ENCODE data around the gene MGP.

Gene MGP

DNA sequence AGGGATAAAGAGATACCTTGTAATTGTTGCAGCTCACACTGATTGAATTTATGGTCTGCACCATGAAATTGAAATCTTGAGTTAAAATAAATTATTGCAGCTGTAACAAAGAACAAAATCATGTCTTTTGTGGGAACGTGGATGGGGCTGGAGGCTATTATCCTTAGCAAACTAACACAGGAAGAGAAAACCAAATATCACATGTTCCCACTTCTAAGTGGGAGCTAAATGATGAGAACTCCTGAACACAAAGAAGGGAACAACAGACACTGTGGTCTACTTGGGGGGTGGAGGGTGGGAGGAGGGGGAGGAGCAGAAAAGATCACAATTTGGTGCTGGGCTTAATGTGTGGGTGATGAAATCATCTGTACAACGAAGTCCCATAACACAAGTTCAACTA is 30.1 kb upstream of the MGP start:
- H4K20me1 ChIP-seq (ENCODE audit: insufficient read depth) = no peaks in the 10 kb centered on the region
- no peak overlapping the region for H3K9ac ChIP-seq
- TF ChIP-seq, protein P1, sequence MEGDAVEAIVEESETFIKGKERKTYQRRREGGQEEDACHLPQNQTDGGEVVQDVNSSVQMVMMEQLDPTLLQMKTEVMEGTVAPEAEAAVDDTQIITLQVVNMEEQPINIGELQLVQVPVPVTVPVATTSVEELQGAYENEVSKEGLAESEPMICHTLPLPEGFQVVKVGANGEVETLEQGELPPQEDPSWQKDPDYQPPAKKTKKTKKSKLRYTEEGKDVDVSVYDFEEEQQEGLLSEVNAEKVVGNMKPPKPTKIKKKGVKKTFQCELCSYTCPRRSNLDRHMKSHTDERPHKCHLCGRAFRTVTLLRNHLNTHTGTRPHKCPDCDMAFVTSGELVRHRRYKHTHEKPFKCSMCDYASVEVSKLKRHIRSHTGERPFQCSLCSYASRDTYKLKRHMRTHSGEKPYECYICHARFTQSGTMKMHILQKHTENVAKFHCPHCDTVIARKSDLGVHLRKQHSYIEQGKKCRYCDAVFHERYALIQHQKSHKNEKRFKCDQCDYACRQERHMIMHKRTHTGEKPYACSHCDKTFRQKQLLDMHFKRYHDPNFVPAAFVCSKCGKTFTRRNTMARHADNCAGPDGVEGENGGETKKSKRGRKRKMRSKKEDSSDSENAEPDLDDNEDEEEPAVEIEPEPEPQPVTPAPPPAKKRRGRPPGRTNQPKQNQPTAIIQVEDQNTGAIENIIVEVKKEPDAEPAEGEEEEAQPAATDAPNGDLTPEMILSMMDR (conservative IDR thresholded peaks at IDR 0.05; ENCODE audit: low read depth, low read length) = no peak
- H3K27me3 ChIP-seq (ENCODE audit: insufficient read depth, low read depth) = no peaks in the 10 kb centered on the region
- no peaks in the 10 kb centered on the region for H3K36me3 ChIP-seq (ENCODE audit: insufficient read depth)
- no peaks in the 10 kb centered on the region for H3K79me2 ChIP-seq (ENCODE audit: insufficient read depth, low read depth)
- no peaks in the 10 kb centered on the region for H3K4me1 ChIP-seq (ENCODE audit: low read depth, poor library complexity, severe bottlenecking)
- no peak overlapping the region for H3K27ac ChIP-seq
- no peak overlapping the region for H3K4me3 ChIP-seq (IDR thresholded peaks at IDR 0.05; ENCODE audit: insufficient read depth, low read depth, low read length)
- H3K4me2 ChIP-seq = no peak overlapping the region
- H2AFZ ChIP-seq (ENCODE audit: low read depth) = no peak overlapping the region

DNA sequence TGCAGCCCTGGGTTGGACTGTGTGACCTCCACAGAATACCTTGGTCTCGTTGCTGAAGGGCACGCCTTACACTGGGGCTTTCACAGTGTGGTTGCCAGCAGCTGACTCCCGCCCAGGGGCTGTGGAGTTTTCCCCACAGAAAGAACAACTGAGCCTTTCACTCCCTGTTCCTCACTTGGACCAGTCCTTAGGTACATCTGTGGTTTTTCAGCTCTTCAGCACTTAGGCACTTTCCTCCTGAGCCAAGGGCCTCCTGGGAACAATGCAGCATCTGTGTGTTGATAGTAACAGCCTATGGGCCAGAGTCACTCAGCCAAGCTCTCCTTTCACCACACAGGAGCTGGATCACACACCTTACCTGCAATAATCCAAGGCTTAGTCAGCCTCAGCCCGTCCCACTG is 27.7 kb upstream of the MGP start:
- H2AFZ ChIP-seq (ENCODE audit: low read depth) = no peak overlapping the region
- H3K4me3 ChIP-seq (IDR thresholded peaks at IDR 0.05; ENCODE audit: insufficient read depth, low read depth, low read length) = no peak overlapping the region
- no peak overlapping the region for H3K9ac ChIP-seq
- TF ChIP-seq, protein P1 (conservative IDR thresholded peaks at IDR 0.05; ENCODE audit: low read depth, low read length) = no peak
- H3K27me3 ChIP-seq (ENCODE audit: insufficient read depth, low read depth) = no peaks in the 10 kb centered on the region
- no peaks in the 10 kb centered on the region for H4K20me1 ChIP-seq (ENCODE audit: insufficient read depth)
- H3K36me3 ChIP-seq (ENCODE audit: insufficient read depth) = no peaks in the 10 kb centered on the region
- no peak overlapping the region for H3K27ac ChIP-seq
- no peak overlapping the region for H3K4me2 ChIP-seq
- no peaks in the 10 kb centered on the region for H3K4me1 ChIP-seq (ENCODE audit: low read depth, poor library complexity, severe bottlenecking)
- no peaks in the 10 kb centered on the region for H3K79me2 ChIP-seq (ENCODE audit: insufficient read depth, low read depth)

DNA sequence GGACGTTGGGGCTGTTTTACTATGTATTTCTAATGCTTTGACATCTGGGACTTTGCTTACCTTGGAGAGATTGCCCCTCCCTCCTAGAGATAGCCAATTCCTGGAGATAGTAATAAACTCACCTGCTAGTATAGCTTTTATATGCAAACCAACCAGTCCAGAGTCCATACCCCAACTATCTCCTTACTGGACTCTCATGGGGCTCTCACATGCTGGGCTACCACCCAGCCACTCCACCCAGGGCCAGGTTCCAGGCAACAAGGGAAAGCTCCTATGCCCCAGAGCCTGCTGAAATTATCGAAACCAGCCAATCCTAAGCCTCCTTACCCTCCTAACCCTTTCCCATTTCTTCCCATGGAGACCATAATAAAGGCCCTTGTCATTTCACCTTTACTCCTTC is 25.5 kb upstream of the MGP start:
- no peak overlapping the region for H3K27ac ChIP-seq
- H3K4me2 ChIP-seq = no peak overlapping the region
- TF ChIP-seq, protein P1 (conservative IDR thresholded peaks at IDR 0.05; ENCODE audit: low read depth, low read length) = no peak
- H3K27me3 ChIP-seq (ENCODE audit: insufficient read depth, low read depth) = no peaks in the 10 kb centered on the region
- H4K20me1 ChIP-seq (ENCODE audit: insufficient read depth) = no peaks in the 10 kb centered on the region
- H3K79me2 ChIP-seq (ENCODE audit: insufficient read depth, low read depth) = no peaks in the 10 kb centered on the region
- H3K36me3 ChIP-seq (ENCODE audit: insufficient read depth) = no peaks in the 10 kb centered on the region
- H3K9ac ChIP-seq = no peak overlapping the region
- H2AFZ ChIP-seq (ENCODE audit: low read depth) = no peak overlapping the region
- no peaks in the 10 kb centered on the region for H3K4me1 ChIP-seq (ENCODE audit: low read depth, poor library complexity, severe bottlenecking)
- no peak overlapping the region for H3K4me3 ChIP-seq (IDR thresholded peaks at IDR 0.05; ENCODE audit: insufficient read depth, low read depth, low read length)

DNA sequence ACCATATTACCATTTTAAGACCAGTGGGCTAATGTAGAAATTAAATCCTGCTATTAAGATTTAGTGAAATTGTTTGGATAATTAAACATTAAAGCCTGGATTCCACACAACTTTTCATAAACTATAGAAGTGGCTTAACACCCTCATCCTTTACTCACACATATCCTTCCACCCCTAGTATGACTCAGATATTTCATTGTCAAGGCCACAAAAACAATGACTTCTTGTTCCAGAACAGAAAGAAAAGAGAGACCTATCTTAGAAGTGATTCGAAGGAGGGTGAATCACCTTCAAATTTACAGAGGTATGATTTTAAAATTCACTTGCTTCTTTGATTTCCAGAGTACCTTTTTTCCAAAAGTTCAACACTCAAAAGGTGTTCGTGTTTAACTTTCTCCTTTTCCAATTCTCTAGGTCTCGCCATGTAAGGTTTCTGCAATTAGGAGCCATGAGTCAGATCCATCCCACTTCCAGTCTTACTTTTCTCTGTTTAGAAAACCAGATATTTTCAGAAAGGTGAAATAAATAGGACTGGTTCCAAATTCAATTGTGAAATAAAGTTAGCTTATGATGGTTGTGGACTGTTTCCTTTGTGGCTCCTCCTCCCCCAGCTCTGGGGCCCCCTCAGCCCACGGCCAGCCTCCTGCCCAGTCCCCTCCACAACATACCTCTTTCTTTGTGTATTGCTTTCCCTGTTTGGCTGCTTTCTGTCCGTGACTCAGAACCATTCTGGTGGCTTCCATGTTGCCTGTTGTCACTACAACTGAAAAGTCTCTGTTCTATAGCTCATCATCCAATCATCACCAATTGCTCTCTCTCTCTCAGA is 24.6 kb upstream of the MGP start:
- Histone ChIP-seq H3K4me2 (no peak overlapping the region), H3K4me3 (IDR thresholded peaks at IDR 0.05; ENCODE audit: insufficient read depth, low read depth, low read length) (no peak overlapping the region), H2AFZ (ENCODE audit: low read depth) (no peak overlapping the region), H3K9ac (no peak overlapping the region), H4K20me1 (ENCODE audit: insufficient read depth) (no peaks in the 10 kb centered on the region), H3K4me1 (ENCODE audit: low read depth, poor library complexity, severe bottlenecking) (no peaks in the 10 kb centered on the region), H3K27ac (no peak overlapping the region), H3K79me2 (ENCODE audit: insufficient read depth, low read depth) (no peaks in the 10 kb centered on the region), H3K36me3 (ENCODE audit: insufficient read depth) (no peaks in the 10 kb centered on the region), H3K27me3 (ENCODE audit: insufficient read depth, low read depth) (no peaks in the 10 kb centered on the region)
- TF ChIP-seq, protein P1 (conservative IDR thresholded peaks at IDR 0.05; ENCODE audit: low read depth, low read length) = no peak
